ENCODE results near the gene KANK4. TPM values are rescaled to one million over a fixed set of nuclear protein-coding genes. Genes with fewer than 3 reads are reported as not detected.

The KANK4 gene
- total RNA-seq, 2 donors from 2014 or later = 0.46 to 0.70 TPM

GRCh38 chr1:62228883-62229187 lies 90.4 kb downstream of the KANK4 start:
- Mint-ChIP-seq H3K4me3 (no peak overlapping the region), H3K9me3 (no peaks in the 10 kb centered on the region), H3K27ac (peak overlapping the region; percentile 90), H3K27me3 (ENCODE audit: insufficient read depth) (no peaks in the 10 kb centered on the region), H3K4me1 (peaks cover 12% of the 10 kb centered on the region), H3K36me3 (ENCODE audit: low read depth) (peaks cover 39% of the 10 kb centered on the region)
- Histone ChIP-seq H3K36me3 (ENCODE audit: control insufficient read depth, insufficient read depth, low read length) (peaks cover 39% of the 10 kb centered on the region), H3K9me3 (ENCODE audit: control insufficient read depth, low read length) (no peaks in the 10 kb centered on the region), H3K4me1 (ENCODE audit: control insufficient read depth, insufficient read depth, low read length) (no peaks in the 10 kb centered on the region), H3K4me3 (ENCODE audit: low read length) (no peak overlapping the region), H3K9ac (ENCODE audit: extremely low read depth, low read length, poor library complexity, severe bottlenecking) (no peak overlapping the region), H3K27ac (ENCODE audit: low read depth, low read length) (peak overlapping the region; percentile 4), H3K27me3 (ENCODE audit: control insufficient read depth, insufficient read depth, low read length, poor library complexity, severe bottlenecking) (no peaks in the 10 kb centered on the region)
- 88 to 93% methylated on average over 3 to 4 of the region's 4 CpGs for WGBS, 2 experiments (ENCODE audit: insufficient coverage in 1 of 2, insufficient read length in 1 of 2)
- no peak for TF ChIP-seq CTCF (conservative IDR thresholded peaks at IDR 0.05)
- DNase-seq = peak; percentile 51

GRCh38 chr1:62228136-62228882 lies 90.9 kb downstream of the KANK4 start:
- DNase-seq = peak; percentile 48
- Mint-ChIP-seq H3K27me3 (ENCODE audit: insufficient read depth) (no peaks in the 10 kb centered on the region), H3K27ac (peak overlapping the region; percentile 90), H3K36me3 (ENCODE audit: low read depth) (peaks cover 40% of the 10 kb centered on the region), H3K4me1 (peaks cover 12% of the 10 kb centered on the region), H3K4me3 (no peak overlapping the region), H3K9me3 (no peaks in the 10 kb centered on the region)
- H3K4me3 ChIP-seq (ENCODE audit: low read length) = no peak overlapping the region
- no peak overlapping the region for H3K27ac ChIP-seq (ENCODE audit: low read depth, low read length)
- H3K9ac ChIP-seq (ENCODE audit: extremely low read depth, low read length, poor library complexity, severe bottlenecking) = no peak overlapping the region
- H3K36me3 ChIP-seq (ENCODE audit: control insufficient read depth, insufficient read depth, low read length) = peaks cover 41% of the 10 kb centered on the region
- no peaks in the 10 kb centered on the region for H3K4me1 ChIP-seq (ENCODE audit: control insufficient read depth, insufficient read depth, low read length)
- no peaks in the 10 kb centered on the region for H3K9me3 ChIP-seq (ENCODE audit: control insufficient read depth, low read length)
- TF ChIP-seq CTCF (conservative IDR thresholded peaks at IDR 0.05) = peak; percentile 26
- WGBS, 2 experiments (ENCODE audit: insufficient coverage in 1 of 2, insufficient read length in 1 of 2) = 89 to 95% methylated on average over 5 to 12 of the region's 12 CpGs
- no peaks in the 10 kb centered on the region for H3K27me3 ChIP-seq (ENCODE audit: control insufficient read depth, insufficient read depth, low read length, poor library complexity, severe bottlenecking)

- no peak for TF ChIP-seq CTCF (conservative IDR thresholded peaks at IDR 0.05)
- Mint-ChIP-seq H3K27me3 (ENCODE audit: insufficient read depth) (no peaks in the 10 kb centered on the region), H3K4me1 (peaks cover 12% of the 10 kb centered on the region), H3K9me3 (no peaks in the 10 kb centered on the region), H3K36me3 (ENCODE audit: low read depth) (peaks cover 42% of the 10 kb centered on the region), H3K27ac (no peak overlapping the region), H3K4me3 (no peak overlapping the region)
- WGBS, 2 experiments (ENCODE audit: insufficient coverage in 1 of 2, insufficient read length in 1 of 2) = 81 to 88% methylated on average over 10 to 11 of the region's 11 CpGs
- H3K4me1 ChIP-seq (ENCODE audit: control insufficient read depth, insufficient read depth, low read length) = no peaks in the 10 kb centered on the region
- H3K4me3 ChIP-seq (ENCODE audit: low read length) = no peak overlapping the region
- no peak overlapping the region for H3K9ac ChIP-seq (ENCODE audit: extremely low read depth, low read length, poor library complexity, severe bottlenecking)
- peaks cover 41% of the 10 kb centered on the region for H3K36me3 ChIP-seq (ENCODE audit: control insufficient read depth, insufficient read depth, low read length)
- H3K27ac ChIP-seq (ENCODE audit: low read depth, low read length) = no peak overlapping the region
- peak; percentile 17 for DNase-seq
- no peaks in the 10 kb centered on the region for H3K9me3 ChIP-seq (ENCODE audit: control insufficient read depth, low read length)
- no peaks in the 10 kb centered on the region for H3K27me3 ChIP-seq (ENCODE audit: control insufficient read depth, insufficient read depth, low read length, poor library complexity, severe bottlenecking)
Observed at GRCh38 chr1:62227496-62227895, 91.7 kb downstream of the KANK4 start.

Measured in endodermal cell (in vitro differentiated cells).